Testis (tissue), 3 donors: ENCODE data around the gene ATG2A. TPM values are rescaled to one million over a fixed set of nuclear protein-coding genes. Genes with fewer than 3 reads are reported as not detected.

Experiments used
- DNase-seq: peaks from one replicate; pipeline ENCODE4 v3.0.0-alpha.2; 2019
- H3K27ac ChIP-seq, 2 donors: fragments of 200-600 bp; sonication (generic); one replicate each; pipeline ENCODE4 v1.5.1; 2019
- H3K27me3 ChIP-seq: fragments of 200-600 bp; sonication (generic); one replicate; pipeline ENCODE4 v1.5.1; 2019
- H3K36me3 ChIP-seq: fragments of 200-600 bp; sonication (generic); one replicate; pipeline ENCODE4 v1.5.1; 2017; ENCODE audit warnings: low read depth; ENCODE audit errors: missing control alignments
- H3K4me1 ChIP-seq: fragments of 200-600 bp; sonication (generic); one replicate; pipeline ENCODE4 v1.5.1; 2019
- H3K4me3 ChIP-seq, 2 donors: fragments of 200-600 bp; sonication (generic); one replicate each; pipeline ENCODE4 v1.5.1; 2017 to 2019
- H3K9me3 ChIP-seq: fragments of 200-600 bp; sonication (generic); one replicate; pipeline ENCODE4 v1.5.1; 2017
- CTCF ChIP-seq, 3 experiments: fragments of 450-650 bp in 2 of 3; fragments of 200-600 bp in 1 of 3; sonication (generic) in 1 of 3; IDR thresholded peaks; one replicate each; pipeline ENCODE4 v1.5.1; 2016 to 2019; ENCODE audit warnings: antibody characterized with exemption in 3 of 3, mild to moderate bottlenecking in 2 of 3, moderate library complexity in 1 of 3
- POLR2A ChIP-seq: fragments of 450-650 bp; IDR thresholded peaks from one replicate; pipeline ENCODE4 v1.6.1; 2017; ENCODE audit warnings: antibody characterized with exemption, mild to moderate bottlenecking, moderate library complexity
- WGBS, 2 donors: methylation state at CpG; one replicate each; pipeline ENCODE4 v1.1.5; 2018; 5-methylcytosine and 5-hydroxymethylcytosine counted together
- intact Hi-C: fragments of 100-400 bp; cut with DNase I; formaldehyde crosslinking; loops from one replicate; pipeline ENCODE4 v1.15.1; 2023; ENCODE audit warnings: low total_unique reads
- polyA plus RNA-seq: library from polyadenylated mRNA; stranded (reverse); fragments of 350-450 nt; fragmentation: Illumina TruSeq; extraction: RNeasy Lipid Tissue Mini Kit (QIAGEN cat#74804); gene quantifications from one replicate; pipeline ENCODE4 v1.2.3, GENCODE V29; 2014; ENCODE audit warnings: low read depth, low replicate concordance; ENCODE audit not compliant: insufficient read depth
- total RNA-seq, 2 donors: library from RNA; depleted of rRNA; stranded (reverse); fragments of >200 nt; gene quantifications; one replicate each; pipeline ENCODE4 v1.2.3, GENCODE V29; 2016

Gene ATG2A
- total and polyA plus RNA-seq, 3 donors from 2014 or later: 22.2 to 56.1 (median 51.1) TPM

GRCh38 chr11:64913171-64913727, 3.8 kb downstream of the ATG2A start:
- Histone ChIP-seq H3K27ac (no peak overlapping the region), H3K4me3 (no peak overlapping the region), H3K36me3 (no peaks in the 10 kb centered on the region), H3K27me3 (no peaks in the 10 kb centered on the region), H3K4me1 (peaks cover 17% of the 10 kb centered on the region), H3K9me3 (no peaks in the 10 kb centered on the region)
- TF ChIP-seq CTCF (IDR thresholded peaks at IDR 0.05): no peak
- no peak for TF ChIP-seq POLR2A
- 84 to 89% methylated on average over 12 to 18 of the region's 18 CpGs for WGBS, 2 donors
- DNase-seq: no peak
- intact Hi-C loops: no loop called here

- Histone ChIP-seq H3K27me3 (no peaks in the 10 kb centered on the region), H3K4me1 (peaks cover 12% of the 10 kb centered on the region), H3K36me3 (no peaks in the 10 kb centered on the region), H3K9me3 (no peaks in the 10 kb centered on the region), H3K27ac (no peak overlapping the region), H3K4me3 (no peak overlapping the region)
- intact Hi-C loops: no loop called here
- WGBS, 2 donors: 88 to 93% methylated on average over 4 to 9 of the region's 9 CpGs
- no peak for DNase-seq
- TF ChIP-seq CTCF (IDR thresholded peaks at IDR 0.05) (no peak), POLR2A (no peak)
Observed at GRCh38 chr11:64911689-64912088, 5.3 kb downstream of the ATG2A start.

- H3K4me1 ChIP-seq: peaks cover 11% of the 10 kb centered on the region
- DNase-seq: no peak
- TF ChIP-seq CTCF (IDR thresholded peaks at IDR 0.05): no peak
- no peak for TF ChIP-seq POLR2A
- no peaks in the 10 kb centered on the region for H3K9me3 ChIP-seq
- 78 to 88% methylated on average over 6 to 7 of the region's 7 CpGs for WGBS, 2 donors
- intact Hi-C loops: no loop called here
- H3K36me3 ChIP-seq: no peaks in the 10 kb centered on the region
- no peaks in the 10 kb centered on the region for H3K27me3 ChIP-seq
- H3K4me3 ChIP-seq: no peak overlapping the region
- no peak overlapping the region for H3K27ac ChIP-seq
Observed at GRCh38 chr11:64911142-64911541, 5.9 kb downstream of the ATG2A start.

GRCh38 chr11:64910451-64911093, 6.4 kb downstream of the ATG2A start:
- H3K27ac ChIP-seq: no peak overlapping the region
- peaks cover 5% of the 10 kb centered on the region for H3K4me1 ChIP-seq
- H3K27me3 ChIP-seq: no peaks in the 10 kb centered on the region
- WGBS, 2 donors: 92 to 97% methylated on average over 5 to 27 of the region's 27 CpGs
- H3K36me3 ChIP-seq: no peaks in the 10 kb centered on the region
- no peak for DNase-seq
- H3K9me3 ChIP-seq: no peaks in the 10 kb centered on the region
- intact Hi-C loops: no loop called here
- no peak overlapping the region for H3K4me3 ChIP-seq
- no peak for TF ChIP-seq CTCF (IDR thresholded peaks at IDR 0.05)
- TF ChIP-seq POLR2A: no peak
